Heart right ventricle (tissue), 16 donors: Measurements from ENCODE around the gene DCAF4. TPM values are rescaled to one million over a fixed set of nuclear protein-coding genes. Genes with fewer than 3 reads are reported as not detected.
A peak's percentile ranks its signal among the peaks of the same experiment; 100 is the strongest.

Experiments
- ATAC-seq, 8 donors: fragments of 200-7000 bp; cut with Tn5 transposase; one replicate each; pipeline ENCODE4 v1.9.1; 2020; ENCODE audit warnings: mild to moderate bottlenecking in 8 of 8, moderate library complexity in 8 of 8, moderate number of reproducible peaks in 1 of 8
- DNase-seq, 2 donors: peaks; one replicate each; pipeline ENCODE4 v3.0.0-alpha.2; 2020
- H3K27ac ChIP-seq, 10 donors: fragments of 200-600 bp; sonication (generic) in 2 of 10; one replicate each; pipeline versions ENCODE4 v1.5.0 to v1.8.0; 2020 to 2022; ENCODE audit warnings: mild to moderate bottlenecking in 3 of 10
- H3K27me3 ChIP-seq, 7 donors: fragments of 200-600 bp; one replicate each; pipeline ENCODE4 v1.8.0; 2021 to 2022; ENCODE audit warnings: mild to moderate bottlenecking in 2 of 7
- H3K36me3 ChIP-seq, 9 donors: fragments of 200-600 bp; sonication (generic) in 1 of 9; one replicate each; pipeline versions ENCODE4 v1.5.0 to v1.8.0; 2020 to 2022; ENCODE audit warnings: mild to moderate bottlenecking in 2 of 9
- H3K4me1 ChIP-seq, 9 donors: fragments of 200-600 bp; sonication (generic) in 1 of 9; one replicate each; pipeline versions ENCODE4 v1.5.0 to v1.8.0; 2020 to 2022; ENCODE audit warnings: mild to moderate bottlenecking in 4 of 9
- H3K4me3 ChIP-seq, 10 donors: fragments of 200-600 bp; sonication (generic) in 2 of 10; one replicate each; pipeline versions ENCODE4 v1.5.0 to v1.8.0; 2020 to 2022; ENCODE audit warnings: mild to moderate bottlenecking in 7 of 10, moderate library complexity in 2 of 10
- H3K9me3 ChIP-seq, 11 donors: fragments of 200-600 bp in 10 of 11; sonication (generic) in 2 of 11; one replicate each; pipeline versions ENCODE4 v1.5.0 to v1.8.0; 2013 to 2022; ENCODE audit warnings: mild to moderate bottlenecking in 2 of 11, control low read depth in 1 of 11, moderate library complexity in 1 of 11
- WGBS, 2 donors: extraction: QIAGEN DNeasy Blood & Tissue Kit; methylation state at CpG; one replicate each; pipeline ENCODE4 v1.1.7; 2013; ENCODE audit warnings: inconsistent platforms in 1 of 2; 5-methylcytosine and 5-hydroxymethylcytosine counted together
- intact Hi-C, 10 donors: fragments of 100-400 bp; cut with DNase I; formaldehyde crosslinking; loops; one replicate each; pipeline versions ENCODE4 v1.11.1 to v1.14.2; 2022
- polyA plus RNA-seq, 2 donors: library from polyadenylated mRNA; stranded (reverse); fragments of 200-250 nt; gene quantifications; one replicate each; pipeline ENCODE4 v1.2.3, GENCODE V29; 2013
- total RNA-seq, 10 donors: library from RNA; stranded (reverse); fragmentation: NEBNext Ultra II Directional in 3 of 10; extraction: Animal tissue kit (Norgen Biotek cat#: 25700) in 3 of 10; gene quantifications; one replicate each; pipeline versions ENCODE4 v1.2.1 to v1.2.4, GENCODE V29; 2021 to 2023
- TF ChIP-seq, protein P1 (sequence below), 9 donors: fragments of 200-600 bp; sonication (generic) in 2 of 9; IDR thresholded peaks; one replicate each; pipeline versions ENCODE4 v1.5.0 to v1.8.0; 2021 to 2022; ENCODE audit warnings: antibody characterized with exemption in 9 of 9, mild to moderate bottlenecking in 5 of 9, moderate library complexity in 1 of 9
- donor health status: Arrhythmogenic right ventricular cardiomyopathy.
- donor health status: ischemic (EF 13 %, LVEDD 7.1; RV severe dilation, severe dysfunction).
- donor health status: healthy with polysubstance abuse.
- donor health status: DM: no; HTN: yes; CAD: no.
- donor health status: DM: no; HTN: no; CAD: no.
- donor health status: ischemic (EF 25% LVEDD 6.9; RV normal size, moderate dysfunction).
- donor health status: ischemic (EF 25% LVEDD 5.7; RV mildly dilated, moderate dysfunction).
- donor health status: healthy.
- donor health status: DM: yes; HTN: yes; CAD: no.
- donor health status: Ischemic cardiomyopathy.
- donor health status: ischemic (EF 35%, LVEDD 5.7; RV mildly dilated, moderate dysfunction).
- donor health status: nonischemic (EF 11% LVEDD 7.7; RV severe dilation, severe dysfunction).
- donor health status: DM: yes; HTN: yes; CAD: no.
- donor health status: PGD.
- donor health status: ischemic (EF 29% LVEDD 5.4; RV normal size, mild dysfunction).
- donor health status: nonischemic (EF 23%, LVEDD 6.1; RV moderate dilation, normal function).

DCAF4 gene
- total and polyA plus RNA-seq, 12 donors: 2.2 to 8.9 (median 6.4) TPM

DNA sequence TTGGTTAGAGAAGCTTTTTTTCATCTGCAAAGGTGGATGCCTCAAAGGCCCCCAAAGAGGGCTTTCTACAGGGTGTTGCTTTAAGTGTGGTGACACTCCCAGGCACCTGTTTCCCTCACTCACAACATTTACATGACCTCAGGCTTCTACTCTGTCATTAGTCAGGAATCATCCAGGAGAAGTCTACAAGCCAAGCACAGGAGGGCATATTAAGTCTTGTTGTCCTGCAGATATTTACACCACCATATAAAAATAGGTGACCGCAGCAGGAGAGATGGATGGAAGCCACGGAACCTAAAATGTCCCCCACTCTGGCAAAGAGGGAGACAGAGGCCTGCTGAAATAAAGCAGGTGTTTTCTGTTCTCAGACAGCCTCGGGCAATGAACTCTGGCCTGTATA is 24.9 kb upstream of the DCAF4 start:
- WGBS, 2 donors: 50 to 60% methylated on average over 3 of the region's 3 CpGs
- peak in 1 of 8 donors; percentile 13 for ATAC-seq
- Histone ChIP-seq H3K36me3 (no peaks in the 10 kb centered on the region), H3K4me3 (no peak overlapping the region), H3K4me1 (peaks cover 0 to 10% (median 3%) of the 10 kb centered on the region in 9 donors), H3K9me3 (no peaks in the 10 kb centered on the region), H3K27ac (peak overlapping the region in 1 of 10 donors; percentile 51), H3K27me3 (peaks cover 0 to 19% (median 8%) of the 10 kb centered on the region in 7 donors)
- intact Hi-C loops: loop anchor here in 6 of 10 donors (5.0 to 10.0 kb wide), 6 partner anchors 157 to 384 kb away; no protein-coding TSS in a partner anchor
- DNase-seq: no peak
- TF ChIP-seq, protein P1, sequence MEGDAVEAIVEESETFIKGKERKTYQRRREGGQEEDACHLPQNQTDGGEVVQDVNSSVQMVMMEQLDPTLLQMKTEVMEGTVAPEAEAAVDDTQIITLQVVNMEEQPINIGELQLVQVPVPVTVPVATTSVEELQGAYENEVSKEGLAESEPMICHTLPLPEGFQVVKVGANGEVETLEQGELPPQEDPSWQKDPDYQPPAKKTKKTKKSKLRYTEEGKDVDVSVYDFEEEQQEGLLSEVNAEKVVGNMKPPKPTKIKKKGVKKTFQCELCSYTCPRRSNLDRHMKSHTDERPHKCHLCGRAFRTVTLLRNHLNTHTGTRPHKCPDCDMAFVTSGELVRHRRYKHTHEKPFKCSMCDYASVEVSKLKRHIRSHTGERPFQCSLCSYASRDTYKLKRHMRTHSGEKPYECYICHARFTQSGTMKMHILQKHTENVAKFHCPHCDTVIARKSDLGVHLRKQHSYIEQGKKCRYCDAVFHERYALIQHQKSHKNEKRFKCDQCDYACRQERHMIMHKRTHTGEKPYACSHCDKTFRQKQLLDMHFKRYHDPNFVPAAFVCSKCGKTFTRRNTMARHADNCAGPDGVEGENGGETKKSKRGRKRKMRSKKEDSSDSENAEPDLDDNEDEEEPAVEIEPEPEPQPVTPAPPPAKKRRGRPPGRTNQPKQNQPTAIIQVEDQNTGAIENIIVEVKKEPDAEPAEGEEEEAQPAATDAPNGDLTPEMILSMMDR (IDR thresholded peaks at IDR 0.05): no peak

DNA sequence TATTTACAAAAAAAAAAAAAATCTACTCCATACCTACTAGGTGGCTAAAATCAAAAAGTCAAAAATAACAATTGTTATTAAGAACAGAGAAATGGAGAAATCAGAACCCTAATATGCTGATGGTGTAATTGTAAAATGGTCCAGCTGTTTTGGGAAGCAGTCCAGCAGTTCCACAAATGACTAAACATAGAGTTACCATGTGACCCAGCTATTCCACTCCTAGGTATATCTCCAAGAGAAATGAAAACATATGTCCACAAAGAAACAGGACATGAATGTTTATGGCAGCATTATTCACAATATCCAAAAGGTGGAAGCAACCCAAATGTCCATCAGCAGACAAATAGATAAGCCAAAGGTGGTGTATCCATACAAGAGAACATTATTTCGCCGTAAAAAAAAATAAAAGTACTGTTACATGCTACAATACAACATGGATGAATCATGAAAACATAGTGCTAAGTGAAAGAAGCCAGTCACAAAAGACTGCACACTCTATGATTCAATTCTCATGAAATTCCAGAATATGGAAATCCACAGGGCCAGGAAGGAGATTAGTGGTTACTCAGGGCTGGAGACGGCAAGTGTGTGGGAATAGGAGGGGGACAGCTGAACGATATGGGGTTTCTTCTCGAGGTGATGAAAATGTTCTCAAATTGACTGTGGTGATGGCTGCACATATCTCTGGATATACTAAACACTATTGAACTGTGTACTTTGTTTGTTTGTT is 23.3 kb upstream of the DCAF4 start:
- TF ChIP-seq, protein P1 (IDR thresholded peaks at IDR 0.05): no peak
- Histone ChIP-seq H3K9me3 (no peaks in the 10 kb centered on the region), H3K27me3 (peaks cover 0 to 6% (median 0%) of the 10 kb centered on the region in 7 donors), H3K27ac (no peak overlapping the region), H3K4me3 (no peak overlapping the region), H3K36me3 (no peaks in the 10 kb centered on the region), H3K4me1 (peaks cover 3 to 26% (median 10%) of the 10 kb centered on the region in 9 donors)
- DNase-seq: no peak
- no peak for ATAC-seq
- intact Hi-C loops: loop anchor here in 6 of 10 donors (5.0 to 10.0 kb wide), 6 partner anchors 158 to 386 kb away; no protein-coding TSS in a partner anchor
- 89 to 90% methylated on average over 5 of the region's 5 CpGs for WGBS, 2 donors

DNA sequence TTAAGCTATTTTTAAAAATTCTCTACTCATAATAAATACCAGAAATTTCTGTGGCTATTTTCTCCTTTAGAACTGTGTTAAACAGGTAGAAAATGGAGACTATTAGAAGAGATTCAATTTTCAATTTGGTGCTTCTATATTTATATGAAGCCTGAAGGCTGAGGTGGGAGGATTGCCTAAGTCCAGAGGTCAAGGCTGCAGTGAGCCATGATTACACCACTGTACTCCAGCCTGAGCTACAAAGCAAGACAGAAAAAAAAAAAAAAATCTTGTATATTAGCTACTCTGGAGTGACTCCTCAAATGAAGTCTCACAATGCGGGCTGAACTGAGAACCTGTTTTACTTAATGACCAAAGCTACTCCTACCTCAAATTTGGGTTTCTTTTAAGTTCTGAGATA is 22.5 kb upstream of the DCAF4 start:
- intact Hi-C loops: loop anchor here in 9 of 10 donors (1.0 to 10.0 kb wide), 10 partner anchors 159 to 387 kb away; no protein-coding TSS in a partner anchor
- no peak for ATAC-seq
- H3K27ac ChIP-seq: no peak overlapping the region
- H3K27me3 ChIP-seq: peaks cover 0 to 6% (median 0%) of the 10 kb centered on the region in 7 donors
- H3K9me3 ChIP-seq: no peaks in the 10 kb centered on the region
- no peak for DNase-seq
- TF ChIP-seq, protein P1 (IDR thresholded peaks at IDR 0.05): no peak
- peaks cover 3 to 28% (median 11%) of the 10 kb centered on the region in 9 donors for H3K4me1 ChIP-seq
- 49 to 64% methylated on average over 1 of the region's 1 CpG for WGBS, 2 donors
- no peaks in the 10 kb centered on the region for H3K36me3 ChIP-seq
- no peak overlapping the region for H3K4me3 ChIP-seq

DNA sequence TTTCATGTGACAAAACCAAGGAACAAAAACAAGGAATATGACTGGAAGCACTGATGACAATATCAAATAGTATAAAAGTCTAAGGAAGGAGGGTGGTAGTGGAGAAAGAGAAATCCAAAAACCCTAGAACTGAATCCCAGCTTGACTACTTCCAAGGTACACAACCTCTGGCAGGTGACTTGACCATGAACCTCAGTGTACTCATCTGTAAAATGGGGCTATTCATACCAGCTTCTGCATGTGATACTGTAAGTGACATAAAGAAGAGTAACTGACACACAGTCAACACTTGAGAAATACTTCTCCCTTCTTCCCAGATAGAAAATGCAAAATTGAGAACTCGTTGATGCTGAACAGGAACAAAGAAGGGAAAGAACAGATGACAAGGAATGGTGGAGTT is 22.0 kb upstream of the DCAF4 start:
- ATAC-seq (no peak), DNase-seq (no peak)
- intact Hi-C loops: loop anchor here in 9 of 10 donors (1.0 to 10.0 kb wide), 10 partner anchors 159 to 388 kb away; no protein-coding TSS in a partner anchor
- no peak overlapping the region for H3K27ac ChIP-seq
- H3K4me1 ChIP-seq: peaks cover 3 to 33% (median 11%) of the 10 kb centered on the region in 9 donors
- TF ChIP-seq, protein P1 (IDR thresholded peaks at IDR 0.05): no peak
- H3K36me3 ChIP-seq: no peaks in the 10 kb centered on the region
- H3K4me3 ChIP-seq: no peak overlapping the region
- WGBS, 2 donors: 26 to 87% methylated on average over 1 of the region's 1 CpG
- H3K9me3 ChIP-seq: no peaks in the 10 kb centered on the region
- peaks cover 0 to 6% (median 0%) of the 10 kb centered on the region in 7 donors for H3K27me3 ChIP-seq
